K562 (cell line): ENCODE measurements around the gene RASEF. TPM values are rescaled to one million over a fixed set of nuclear protein-coding genes. Genes with fewer than 3 reads are reported as not detected.

Source experiments
- ATAC-seq: fragments of 200-7000 bp; cut with Tn5 transposase; 3 replicates; pipeline ENCODE4 v1.9.1; 2020; ENCODE audit warnings: moderate library complexity
- BruUV-seq: library from RNA; stranded (reverse); fragments of 400-500 nt; replicated peaks from 2 replicates; lab custom pipeline; 2021; lab: Mats Ljungman, UMichigan
- CTCF ChIA-PET: fragments of 300-600 bp; formaldehyde crosslinking; extraction: SDS; loops from one replicate; lab custom pipeline; 2021; ENCODE audit warnings: low intra/inter-chr PET ratio; lab: Yijun Ruan, JAX
- POLR2A ChIA-PET: fragments of 300-600, 350-650 bp; sonication (Branson Sonifier 250); formaldehyde crosslinking; extraction: SDS; loops from one replicate; lab custom pipeline; 2021; ENCODE audit warnings: antibody characterized with exemption, inconsistent platforms; lab: Yijun Ruan, JAX
- DNase-seq, 4 experiments: peaks; one replicate each; pipeline versions ENCODE4 v3.0.0 to v3.0.0-alpha.2; 2011 to 2018; ENCODE audit warnings: low spot score in 3 of 4, mixed read lengths in 3 of 4; ENCODE audit errors: extremely low read depth in 1 of 4
- FAIRE-seq: peaks from 2 replicates; lab custom pipeline; 2011; peaks lifted over from hg19 to GRCh38; lab: Jason Lieb, UNC
- H2AFZ ChIP-seq: 2 replicates; pipeline ENCODE4 v1.6.0; 2011; ENCODE audit warnings: low read depth, low read length, control low read depth, inconsistent platforms
- H3K27ac ChIP-seq: fragments of 200-600 bp; 3 replicates; pipeline ENCODE4 v1.8.0; 2011; ENCODE audit warnings: low read depth, mild to moderate bottlenecking, control low read depth, inconsistent platforms, low read length, moderate library complexity, mixed read lengths; ENCODE audit errors: extremely low read depth
- H3K27me3 ChIP-seq, 2 experiments: fragments of 300-600 bp in 1 of 2; 2 replicates in 1 of 2; 3 replicates in 1 of 2; pipeline versions ENCODE4 v1.6.0 to v1.8.0; 2011; ENCODE audit warnings: inconsistent platforms in 2 of 2, low read length in 2 of 2, mild to moderate bottlenecking in 1 of 2, mixed read lengths in 1 of 2, moderate library complexity in 1 of 2; ENCODE audit not compliant: control insufficient read depth in 2 of 2, insufficient read depth in 2 of 2
- H3K36me3 ChIP-seq: fragments of 300-600 bp; 3 replicates; pipeline ENCODE4 v1.8.0; 2011; ENCODE audit warnings: mild to moderate bottlenecking, low read length, inconsistent platforms; ENCODE audit not compliant: control insufficient read depth, insufficient read depth
- H3K4me1 ChIP-seq, 2 experiments: fragments of 200-600 bp in 1 of 2; replicated peaks in 1 of 2; 2 replicates in 1 of 2; 3 replicates in 1 of 2; pipeline versions ENCODE4 v1.5.1 to v1.8.0; 2011; ENCODE audit warnings: inconsistent platforms in 2 of 2, low read length in 2 of 2, mild to moderate bottlenecking in 1 of 2, mixed read lengths in 1 of 2, moderate library complexity in 1 of 2; ENCODE audit not compliant: control insufficient read depth in 2 of 2, insufficient read depth in 2 of 2
- H3K4me2 ChIP-seq: 2 replicates; pipeline ENCODE4 v1.6.1; 2011; ENCODE audit warnings: low read length, control low read depth, inconsistent platforms, mixed read lengths; ENCODE audit not compliant: insufficient read depth
- H3K4me3 ChIP-seq: fragments of 200-600 bp; sonication (generic), shearing (Covaris generic); 2 replicates; pipeline ENCODE4 v1.5.1; 2016; ENCODE audit warnings: control low read depth, inconsistent platforms
- H3K79me2 ChIP-seq: fragments of 200-600 bp; 3 replicates; pipeline ENCODE4 v1.8.0; 2011; ENCODE audit warnings: low read length, inconsistent platforms; ENCODE audit not compliant: control insufficient read depth, insufficient read depth
- H3K9ac ChIP-seq, 2 experiments: 2 replicates each; pipeline versions ENCODE4 v1.6.0 to v1.6.1; 2011; ENCODE audit warnings: low read depth in 2 of 2, low read length in 2 of 2, control low read depth in 1 of 2, inconsistent platforms in 1 of 2, mild to moderate bottlenecking in 1 of 2, mixed read lengths in 1 of 2; ENCODE audit not compliant: insufficient read depth in 1 of 2
- H3K9me1 ChIP-seq: one replicate; pipeline ENCODE4 v1.6.0; 2011; ENCODE audit warnings: inconsistent platforms, mild to moderate bottlenecking, low read length, moderate library complexity; ENCODE audit not compliant: control insufficient read depth, insufficient read depth
- H3K9me3 ChIP-seq: replicated peaks from 2 replicates; pipeline ENCODE4 v1.5.1; 2011; ENCODE audit warnings: low read depth, low read length, inconsistent platforms; ENCODE audit not compliant: control insufficient read depth, insufficient read depth
- H4K20me1 ChIP-seq: replicated peaks from 2 replicates; pipeline ENCODE4 v1.6.1; 2011; ENCODE audit warnings: low read length, inconsistent platforms, mixed read lengths; ENCODE audit not compliant: control insufficient read depth, insufficient read depth
- CREB3L1 ChIP-seq: fragments of 450-650 bp; IDR thresholded peaks from 2 replicates; pipeline ENCODE4 v1.6.1; 2014; ENCODE audit warnings: low read depth, mild to moderate bottlenecking, moderate library complexity, borderline replicate concordance
- FOXA3 ChIP-seq, 2 experiments: fragments of 450-650 bp in 1 of 2; sonication (generic) in 1 of 2; formaldehyde crosslinking; IDR thresholded peaks in 1 of 2; conservative IDR thresholded peaks in 1 of 2; 2 replicates each; pipeline versions ENCODE4 v1.4.0 to v1.8.0; 2020 to 2022; ENCODE audit warnings: mild to moderate bottlenecking in 2 of 2, missing genetic modification reagents in 1 of 2
- SP2 ChIP-seq: IDR thresholded peaks from 2 replicates; pipeline ENCODE4 v1.6.1; 2011; ENCODE audit warnings: mild to moderate bottlenecking, low read depth, low read length, moderate library complexity; ENCODE audit not compliant: poor library complexity, severe bottlenecking; ENCODE audit errors: extremely low read depth
- ZNF318 ChIP-seq, 2 experiments: fragments of 450-650 bp; IDR thresholded peaks; 2 replicates each; pipeline ENCODE4 v1.6.1; 2016; ENCODE audit warnings: mild to moderate bottlenecking in 2 of 2, borderline replicate concordance in 1 of 2, low read depth in 1 of 2, moderate library complexity in 1 of 2
- WGBS: fragments of 100-300 bp; shearing (Covaris generic); methylation state at CpG from one replicate; pipeline ENCODE4 v1.1.6; 2016; ENCODE audit warnings: low coverage, mixed read lengths; ENCODE audit not compliant: insufficient coverage; ENCODE audit errors: missing lambda C conversion rate; 5-methylcytosine and 5-hydroxymethylcytosine counted together
- in situ Hi-C: fragments of 300-500 bp; cut with MboI; formaldehyde crosslinking; loops from 4 replicates; pipeline ENCODE4 v1.15.0; 2018; ENCODE audit warnings: inconsistent platforms, mixed read lengths
- intact Hi-C: fragments of 100-400 bp; cut with micrococcal nuclease; formaldehyde crosslinking; loops from 2 replicates; pipeline ENCODE4 v1.14.2; 2022
- polyA plus RNA-seq, 8 experiments: library from polyadenylated mRNA; depleted of rRNA in 4 of 8; stranded (reverse) in 5 of 8; unstranded in 3 of 8; fragments of >200 nt; fragmentation: Nextera tagmentation in 2 of 8; fragmentation: Illumina TruSeq in 1 of 8; extraction: Ambion mirVana in 2 of 8; extraction: Trizol in 1 of 8; gene quantifications; 2 replicates each; pipeline versions ENCODE4 v1.2.1 to v1.2.3, GENCODE V29; 2011 to 2014; ENCODE audit warnings: inconsistent platforms in 1 of 8, missing spikeins in 1 of 8
- total RNA-seq, 7 experiments: library from RNA; depleted of rRNA in 6 of 7; stranded (reverse); fragments of >200 nt in 6 of 7; fragmentation: Illumina TruSeq in 2 of 7; extraction: Trizol in 2 of 7; gene quantifications; 2 replicates each; pipeline versions ENCODE4 v1.2.1 to v1.2.3, GENCODE V29; 2011 to 2021; ENCODE audit warnings: low replicate concordance in 1 of 7

RASEF gene
- total and polyA plus RNA-seq, 9 of the 15 experiments (the other 6 are each of a cell fraction or from before 2014, with no cell fraction given) = 0.01 to 0.18 (median 0.11) TPM; not detected in 4

DNA sequence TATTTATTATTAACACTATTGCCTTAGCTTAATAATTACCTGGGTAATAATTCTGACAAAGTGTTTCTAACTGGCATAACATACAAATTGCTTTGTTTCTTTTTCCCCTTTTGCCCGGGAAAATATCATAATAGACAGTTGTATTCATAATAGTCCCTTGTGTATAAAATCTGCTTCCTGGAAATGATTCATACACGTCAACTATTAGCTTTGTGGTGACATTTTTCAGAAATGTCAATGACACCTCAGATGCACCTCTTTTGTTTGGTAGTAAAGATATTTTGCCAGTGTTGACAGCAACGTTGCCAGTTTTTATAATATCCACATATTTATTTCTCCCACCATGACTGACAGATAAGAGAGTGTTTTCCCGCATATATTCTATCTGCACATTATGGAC lies 73.0 kb downstream of the RASEF start:
- POLR2A ChIA-PET = no interaction called here
- TF ChIP-seq SP2 (no peak), CREB3L1 (no peak)
- H3K9me1 ChIP-seq = no peaks in the 10 kb centered on the region
- no peaks in the 10 kb centered on the region for H3K4me1 ChIP-seq
- in situ Hi-C loops (no loop called here), intact Hi-C loops (loop anchor here (10.0 kb wide), 1 partner anchor 65 kb away; no protein-coding TSS in a partner anchor)
- WGBS = 3% methylated on average over 3 of the region's 4 CpGs
- H3K36me3 ChIP-seq = no peaks in the 10 kb centered on the region
- H2AFZ ChIP-seq = no peak overlapping the region
- BruUV-seq = no TSS peak
- DNase-seq (no peak), FAIRE-seq (no peak), ATAC-seq (no peak)
- H3K27ac ChIP-seq = no peak overlapping the region
- CTCF ChIA-PET = no interaction called here
- H3K27me3 ChIP-seq = no peaks in the 10 kb centered on the region
- no peaks in the 10 kb centered on the region for H3K9me3 ChIP-seq
- H3K9ac ChIP-seq = no peak overlapping the region
- no peak overlapping the region for H3K4me3 ChIP-seq
- no peaks in the 10 kb centered on the region for H3K79me2 ChIP-seq
- no peaks in the 10 kb centered on the region for H4K20me1 ChIP-seq
- no peak overlapping the region for H3K4me2 ChIP-seq

GRCh38 chr9:82988488-82988887 lies 74.5 kb downstream of the RASEF start:
- Histone ChIP-seq H3K4me2 (no peak overlapping the region), H3K79me2 (no peaks in the 10 kb centered on the region), H3K4me3 (no peak overlapping the region), H4K20me1 (no peaks in the 10 kb centered on the region), H3K27ac (no peak overlapping the region), H2AFZ (no peak overlapping the region), H3K9me3 (no peaks in the 10 kb centered on the region), H3K27me3 (no peaks in the 10 kb centered on the region), H3K36me3 (no peaks in the 10 kb centered on the region), H3K9me1 (no peaks in the 10 kb centered on the region), H3K9ac (no peak overlapping the region), H3K4me1 (no peaks in the 10 kb centered on the region)
- no TSS peak for BruUV-seq
- POLR2A ChIA-PET = no interaction called here
- intact Hi-C loops (loop anchor here (10.0 kb wide), 1 partner anchor 64 kb away; no protein-coding TSS in a partner anchor), in situ Hi-C loops (no loop called here)
- CTCF ChIA-PET = no interaction called here
- 3% methylated on average over 9 of the region's 9 CpGs for WGBS
- FAIRE-seq = no peak
- DNase-seq = no peak
- ATAC-seq = no peak
- TF ChIP-seq FOXA3 (CRISPR knock-in tag; conservative IDR thresholded peaks at IDR 0.05 in 1 of 2, IDR thresholded peaks at IDR 0.05 in 1 of 2) (no peak), ZNF318 (IDR thresholded peaks at IDR 0.05; ENCODE audit: borderline replicate concordance in 1 of 2, low read depth in 1 of 2) (no peak)
